Measurements from ENCODE around the gene HOXA3. TPM values are rescaled to one million over a fixed set of nuclear protein-coding genes. Genes with fewer than 3 reads are reported as not detected.

The HOXA3 gene
- total RNA-seq, 1 donor from 2014 or later: 3.9 TPM

- Histone ChIP-seq H3K27ac (peak overlapping the region; percentile 99), H3K27me3 (no peaks in the 10 kb centered on the region), H3K4me1 (peaks cover 55% of the 10 kb centered on the region), H3K4me3 (peak overlapping the region; percentile 88 to 91), H3K9me3 (no peaks in the 10 kb centered on the region), H3K36me3 (no peaks in the 10 kb centered on the region)
- TF ChIP-seq POLR2AphosphoS5 (IDR thresholded peaks at IDR 0.05; ENCODE audit: insufficient read depth in 1 of 2, low read depth in 1 of 2): no peak
- TF ChIP-seq POLR2A (IDR thresholded peaks at IDR 0.05): no peak
- TF ChIP-seq, protein P1, sequence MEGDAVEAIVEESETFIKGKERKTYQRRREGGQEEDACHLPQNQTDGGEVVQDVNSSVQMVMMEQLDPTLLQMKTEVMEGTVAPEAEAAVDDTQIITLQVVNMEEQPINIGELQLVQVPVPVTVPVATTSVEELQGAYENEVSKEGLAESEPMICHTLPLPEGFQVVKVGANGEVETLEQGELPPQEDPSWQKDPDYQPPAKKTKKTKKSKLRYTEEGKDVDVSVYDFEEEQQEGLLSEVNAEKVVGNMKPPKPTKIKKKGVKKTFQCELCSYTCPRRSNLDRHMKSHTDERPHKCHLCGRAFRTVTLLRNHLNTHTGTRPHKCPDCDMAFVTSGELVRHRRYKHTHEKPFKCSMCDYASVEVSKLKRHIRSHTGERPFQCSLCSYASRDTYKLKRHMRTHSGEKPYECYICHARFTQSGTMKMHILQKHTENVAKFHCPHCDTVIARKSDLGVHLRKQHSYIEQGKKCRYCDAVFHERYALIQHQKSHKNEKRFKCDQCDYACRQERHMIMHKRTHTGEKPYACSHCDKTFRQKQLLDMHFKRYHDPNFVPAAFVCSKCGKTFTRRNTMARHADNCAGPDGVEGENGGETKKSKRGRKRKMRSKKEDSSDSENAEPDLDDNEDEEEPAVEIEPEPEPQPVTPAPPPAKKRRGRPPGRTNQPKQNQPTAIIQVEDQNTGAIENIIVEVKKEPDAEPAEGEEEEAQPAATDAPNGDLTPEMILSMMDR (IDR thresholded peaks at IDR 0.05): no peak
- no peak for DNase-seq (ENCODE audit: extremely low spot score in 2 of 2)
- intact Hi-C loops (cut with DNase I): loop anchor here (10.0 kb wide), 1 partner anchor 584 kb away; no protein-coding TSS in a partner anchor
These were observed 38.9 kb upstream of the HOXA3 start for GRCh38 chr7:27191161-27191731.

DNA sequence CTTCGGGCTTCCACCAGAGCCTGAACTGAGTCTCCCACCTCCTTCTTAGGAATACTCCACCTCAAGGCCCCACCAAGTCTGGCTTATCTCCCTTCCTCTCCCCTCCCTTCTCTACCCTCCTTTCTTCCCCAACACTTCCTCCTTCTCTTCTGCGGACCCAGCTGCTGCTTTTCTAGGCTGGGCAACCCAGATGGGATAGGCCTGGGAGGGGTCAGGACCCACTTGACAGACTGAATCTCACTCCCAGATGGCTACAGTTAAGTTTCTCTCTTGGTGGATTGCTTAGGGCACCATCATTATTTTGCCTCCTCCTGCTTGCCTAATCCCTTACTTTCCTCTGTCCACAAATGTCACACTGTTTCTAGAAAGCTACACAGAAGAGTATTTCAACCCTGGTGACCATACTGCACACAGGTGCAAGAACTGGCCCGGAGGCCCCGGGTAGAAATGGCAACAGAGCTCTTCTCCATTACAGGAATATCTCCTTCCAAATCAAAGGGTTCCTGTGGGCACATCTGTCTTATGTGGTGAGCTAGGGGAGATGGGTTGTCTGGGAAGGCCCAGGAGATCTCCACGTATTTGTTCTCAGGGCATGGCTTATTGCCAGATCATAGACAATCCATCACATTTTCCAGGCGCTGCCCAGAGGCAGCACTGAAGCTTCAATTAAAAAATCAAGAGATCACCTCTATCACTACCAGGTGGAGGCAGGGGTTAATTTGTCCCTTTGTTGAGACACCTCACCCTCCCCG lies 37.8 kb upstream of the HOXA3 start:
- TF ChIP-seq POLR2A (IDR thresholded peaks at IDR 0.05): no peak
- no peaks in the 10 kb centered on the region for H3K36me3 ChIP-seq
- H3K27me3 ChIP-seq: no peaks in the 10 kb centered on the region
- peak overlapping the region; percentile 64 to 88 for H3K4me3 ChIP-seq
- no peaks in the 10 kb centered on the region for H3K9me3 ChIP-seq
- peaks cover 55% of the 10 kb centered on the region for H3K4me1 ChIP-seq
- no peak for DNase-seq (ENCODE audit: extremely low spot score in 2 of 2)
- H3K27ac ChIP-seq: peak overlapping the region; percentile 99
- intact Hi-C loops (cut with DNase I): loop anchor here (10.0 kb wide), 1 partner anchor 585 kb away; no protein-coding TSS in a partner anchor

- intact Hi-C loops (cut with DNase I): no loop called here
- no peak for DNase-seq (ENCODE audit: extremely low spot score in 2 of 2)
- Histone ChIP-seq H3K27ac (peak overlapping the region; percentile 99), H3K9me3 (no peaks in the 10 kb centered on the region), H3K27me3 (no peaks in the 10 kb centered on the region), H3K4me1 (peaks cover 55% of the 10 kb centered on the region), H3K36me3 (no peaks in the 10 kb centered on the region), H3K4me3 (peak overlapping the region; percentile 64 to 88)
- TF ChIP-seq, protein P1 (IDR thresholded peaks at IDR 0.05): no peak
- TF ChIP-seq POLR2A (IDR thresholded peaks at IDR 0.05) (peak in 1 of 2 donors; percentile 49), POLR2AphosphoS5 (IDR thresholded peaks at IDR 0.05; ENCODE audit: insufficient read depth in 1 of 2, low read depth in 1 of 2) (peak in 1 of 2 donors; percentile 89)
These were observed 37.1 kb upstream of the HOXA3 start for GRCh38 chr7:27189295-27189996.

GRCh38 chr7:27188386-27189294 lies 36.3 kb upstream of the HOXA3 start:
- TF ChIP-seq, protein P1 (IDR thresholded peaks at IDR 0.05): no peak
- TF ChIP-seq POLR2A (IDR thresholded peaks at IDR 0.05) (no peak), POLR2AphosphoS5 (IDR thresholded peaks at IDR 0.05; ENCODE audit: insufficient read depth in 1 of 2, low read depth in 1 of 2) (no peak)
- peak overlapping the region; percentile 64 to 88 for H3K4me3 ChIP-seq
- no peak for DNase-seq (ENCODE audit: extremely low spot score in 2 of 2)
- no peaks in the 10 kb centered on the region for H3K9me3 ChIP-seq
- H3K36me3 ChIP-seq: no peaks in the 10 kb centered on the region
- H3K4me1 ChIP-seq: peaks cover 59% of the 10 kb centered on the region
- H3K27ac ChIP-seq: peak overlapping the region; percentile 99
- intact Hi-C loops (cut with DNase I): no loop called here
- H3K27me3 ChIP-seq: no peaks in the 10 kb centered on the region
